Osteoblast (primary cell): ENCODE data around the gene SLC37A4. TPM values are rescaled to one million over a fixed set of nuclear protein-coding genes. Genes with fewer than 3 reads are reported as not detected.
A peak's percentile ranks its signal among the peaks of the same experiment; 100 is the strongest.

ENCODE experiments used
- DNase-seq: peaks from one replicate; pipeline ENCODE4 v3.0.0; 2011; ENCODE audit warnings: low spot score, mixed read lengths; ENCODE audit not compliant: insufficient read length; ENCODE audit errors: missing footprints
- H2AFZ ChIP-seq: 2 replicates; pipeline ENCODE4 v1.6.0; 2011; ENCODE audit warnings: mild to moderate bottlenecking, low read length
- H3K27ac ChIP-seq: 2 replicates; pipeline ENCODE4 v1.5.1; 2011; ENCODE audit warnings: mild to moderate bottlenecking, low read depth, low read length, moderate library complexity
- H3K27me3 ChIP-seq: 2 replicates; pipeline ENCODE4 v1.6.0; 2012; ENCODE audit warnings: mild to moderate bottlenecking, control low read depth, inconsistent platforms, low read length, moderate library complexity; ENCODE audit not compliant: insufficient read depth
- H3K36me3 ChIP-seq: 2 replicates; pipeline ENCODE4 v1.5.1; 2011; ENCODE audit warnings: mild to moderate bottlenecking, low read length, control low read depth, moderate library complexity; ENCODE audit not compliant: insufficient read depth
- H3K4me1 ChIP-seq: 2 replicates; pipeline ENCODE4 v1.5.1; 2011; ENCODE audit warnings: mild to moderate bottlenecking, low read length, control low read depth, moderate library complexity; ENCODE audit not compliant: insufficient read depth
- H3K4me2 ChIP-seq: 2 replicates; pipeline ENCODE4 v1.6.0; 2011; ENCODE audit warnings: mild to moderate bottlenecking, low read length; ENCODE audit not compliant: insufficient read depth
- H3K4me3 ChIP-seq: fragments of 200-600 bp; sonication (generic); 3 replicates; pipeline ENCODE4 v1.5.1; 2012; ENCODE audit warnings: mild to moderate bottlenecking, low read length, inconsistent platforms; ENCODE audit not compliant: insufficient read depth
- H3K79me2 ChIP-seq: 2 replicates; pipeline ENCODE4 v1.6.0; 2012; ENCODE audit warnings: mild to moderate bottlenecking, low read length, control low read depth, inconsistent platforms; ENCODE audit not compliant: insufficient read depth
- H3K9me3 ChIP-seq: 2 replicates; pipeline ENCODE4 v1.5.1; 2011; ENCODE audit warnings: low read depth, low read length, control low read depth
- H4K20me1 ChIP-seq: 2 replicates; pipeline ENCODE4 v1.6.0; 2012; ENCODE audit warnings: mild to moderate bottlenecking, low read length, control low read depth; ENCODE audit not compliant: insufficient read depth
- CTCF ChIP-seq: IDR thresholded peaks from 2 replicates; pipeline ENCODE4 v1.5.1; 2011; ENCODE audit warnings: mild to moderate bottlenecking, low read depth, low read length, moderate library complexity; ENCODE audit errors: extremely low read depth
- total RNA-seq: library from RNA; depleted of rRNA; stranded (reverse); fragments of >200 nt; gene quantifications from 2 replicates; pipeline ENCODE4 v1.2.3, GENCODE V29; 2012

SLC37A4 gene
- total RNA-seq, 1 donor, result 14.8 TPM

DNA sequence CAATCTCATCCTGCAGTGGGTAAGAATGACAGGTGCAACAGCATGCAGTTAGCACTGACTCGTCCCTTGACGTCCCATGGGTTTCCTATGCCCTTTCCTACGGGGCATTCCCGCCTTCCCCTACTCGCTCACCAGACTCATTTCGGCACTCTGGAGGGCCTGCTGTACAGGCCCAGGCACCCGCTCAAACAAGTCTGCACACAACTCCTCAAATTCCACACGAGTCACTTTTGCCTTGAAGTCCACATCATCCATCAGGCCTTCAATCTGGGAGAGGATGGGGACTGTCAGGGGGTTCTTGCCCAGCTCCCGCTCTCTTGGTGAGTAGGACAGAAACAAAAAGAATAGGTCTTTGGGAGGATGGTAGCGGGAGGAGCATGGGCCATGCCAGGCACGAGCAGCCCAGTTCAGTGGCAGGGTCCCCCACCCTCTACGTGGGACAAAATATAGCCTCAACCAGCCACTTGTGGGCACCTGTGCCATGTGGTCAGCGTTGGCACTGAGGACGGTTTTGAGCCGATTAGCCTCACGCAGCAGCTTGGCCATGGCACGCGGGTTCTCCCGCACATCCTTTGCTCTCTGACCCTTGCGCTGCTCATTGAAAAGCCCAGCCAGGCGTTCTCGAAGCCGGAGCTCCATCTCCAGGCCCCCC lies 21.6 kb upstream of the SLC37A4 start:
- DNase-seq, result peak; percentile 74
- no peak overlapping the region for H3K27ac ChIP-seq
- H3K4me3 ChIP-seq, result no peak overlapping the region
- peaks cover 28% of the 10 kb centered on the region for H3K79me2 ChIP-seq
- no peak overlapping the region for H2AFZ ChIP-seq
- no peaks in the 10 kb centered on the region for H3K9me3 ChIP-seq
- H3K36me3 ChIP-seq, result peaks cover 77% of the 10 kb centered on the region
- TF ChIP-seq CTCF, result no peak
- H3K4me2 ChIP-seq, result no peak overlapping the region
- H3K4me1 ChIP-seq, result peaks cover 12% of the 10 kb centered on the region
- H4K20me1 ChIP-seq, result peaks cover 21% of the 10 kb centered on the region
- no peaks in the 10 kb centered on the region for H3K27me3 ChIP-seq

GRCh38 chr11:119051440-119052162 lies 20.9 kb upstream of the SLC37A4 start:
- peaks cover 21% of the 10 kb centered on the region for H4K20me1 ChIP-seq
- DNase-seq, result peak; percentile 32
- H2AFZ ChIP-seq, result no peak overlapping the region
- peaks cover 12% of the 10 kb centered on the region for H3K4me1 ChIP-seq
- no peak overlapping the region for H3K4me2 ChIP-seq
- peaks cover 84% of the 10 kb centered on the region for H3K36me3 ChIP-seq
- no peak overlapping the region for H3K4me3 ChIP-seq
- H3K27ac ChIP-seq, result no peak overlapping the region
- no peak for TF ChIP-seq CTCF
- no peaks in the 10 kb centered on the region for H3K9me3 ChIP-seq
- H3K79me2 ChIP-seq, result peaks cover 25% of the 10 kb centered on the region
- H3K27me3 ChIP-seq, result no peaks in the 10 kb centered on the region

DNA sequence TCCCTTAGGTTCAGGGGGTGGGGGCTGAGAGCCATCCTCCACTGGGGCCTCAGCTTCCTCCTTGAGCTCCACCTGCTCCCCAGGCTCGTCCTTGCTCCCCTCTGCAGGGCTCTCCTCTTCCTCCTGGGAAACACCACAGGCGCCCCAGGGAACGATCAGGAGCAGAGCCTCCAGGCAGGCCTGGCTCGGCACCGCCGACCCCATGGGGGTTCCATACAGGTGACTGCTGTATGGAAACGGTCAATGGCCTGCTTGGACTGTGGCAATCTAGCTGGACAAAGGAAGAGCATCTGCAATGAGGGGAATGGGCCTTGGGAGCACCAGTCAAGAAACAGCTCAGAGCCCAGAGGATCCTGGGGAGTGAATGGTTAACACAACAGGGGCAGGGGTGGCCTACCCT lies 18.4 kb upstream of the SLC37A4 start:
- Histone ChIP-seq H3K9me3 (no peaks in the 10 kb centered on the region), H3K4me3 (no peak overlapping the region), H3K4me2 (no peak overlapping the region), H3K79me2 (no peaks in the 10 kb centered on the region), H3K36me3 (peaks cover 91% of the 10 kb centered on the region), H3K4me1 (no peaks in the 10 kb centered on the region), H3K27me3 (no peaks in the 10 kb centered on the region), H4K20me1 (peaks cover 10% of the 10 kb centered on the region), H2AFZ (no peak overlapping the region), H3K27ac (no peak overlapping the region)
- peak; percentile 42 for DNase-seq
- no peak for TF ChIP-seq CTCF

DNA sequence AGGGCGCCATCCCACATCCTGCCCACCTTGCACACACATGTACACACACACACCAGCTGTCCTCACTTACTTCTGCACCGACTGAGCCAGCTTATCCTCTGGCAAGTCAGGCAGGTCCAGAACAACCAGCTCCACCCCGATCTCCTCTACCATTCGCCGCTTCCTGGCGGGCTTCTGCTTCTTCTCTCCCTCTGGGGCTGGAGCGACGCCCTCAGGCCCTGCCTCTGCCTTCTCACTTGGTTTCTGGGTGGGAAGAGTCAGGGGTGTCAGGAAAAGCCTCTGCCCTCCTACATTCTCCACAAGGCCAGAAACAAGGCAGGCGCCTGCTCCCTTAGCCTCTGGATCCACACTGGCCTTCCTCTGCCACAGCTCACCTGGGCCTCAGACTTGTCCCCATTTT lies 18.0 kb upstream of the SLC37A4 start:
- Histone ChIP-seq H3K79me2 (no peaks in the 10 kb centered on the region), H3K27me3 (no peaks in the 10 kb centered on the region), H3K27ac (no peak overlapping the region), H4K20me1 (peaks cover 10% of the 10 kb centered on the region), H2AFZ (no peak overlapping the region), H3K4me2 (no peak overlapping the region), H3K4me3 (no peak overlapping the region), H3K36me3 (peaks cover 87% of the 10 kb centered on the region), H3K9me3 (no peaks in the 10 kb centered on the region), H3K4me1 (no peaks in the 10 kb centered on the region)
- TF ChIP-seq CTCF, result no peak
- DNase-seq, result peak; percentile 37
